Measurements from ENCODE around the gene TGFBR2.

- TF ChIP-seq POLR2AphosphoS5 (IDR thresholded peaks at IDR 0.05), result no peak
- TF ChIP-seq CTCF (IDR thresholded peaks at IDR 0.05), result no peak
- no peak for TF ChIP-seq POLR2A (IDR thresholded peaks at IDR 0.05)
Measured at GRCh38 chr3:30654269-30654668, 47.9 kb downstream of the TGFBR2 start.
